ENCODE data around the gene ABTB2.

GRCh38 chr11:34278175-34278574 is 79.6 kb downstream of the ABTB2 start:
- no peak for TF ChIP-seq POLR2A (IDR thresholded peaks at IDR 0.05)
- TF ChIP-seq, protein P1, sequence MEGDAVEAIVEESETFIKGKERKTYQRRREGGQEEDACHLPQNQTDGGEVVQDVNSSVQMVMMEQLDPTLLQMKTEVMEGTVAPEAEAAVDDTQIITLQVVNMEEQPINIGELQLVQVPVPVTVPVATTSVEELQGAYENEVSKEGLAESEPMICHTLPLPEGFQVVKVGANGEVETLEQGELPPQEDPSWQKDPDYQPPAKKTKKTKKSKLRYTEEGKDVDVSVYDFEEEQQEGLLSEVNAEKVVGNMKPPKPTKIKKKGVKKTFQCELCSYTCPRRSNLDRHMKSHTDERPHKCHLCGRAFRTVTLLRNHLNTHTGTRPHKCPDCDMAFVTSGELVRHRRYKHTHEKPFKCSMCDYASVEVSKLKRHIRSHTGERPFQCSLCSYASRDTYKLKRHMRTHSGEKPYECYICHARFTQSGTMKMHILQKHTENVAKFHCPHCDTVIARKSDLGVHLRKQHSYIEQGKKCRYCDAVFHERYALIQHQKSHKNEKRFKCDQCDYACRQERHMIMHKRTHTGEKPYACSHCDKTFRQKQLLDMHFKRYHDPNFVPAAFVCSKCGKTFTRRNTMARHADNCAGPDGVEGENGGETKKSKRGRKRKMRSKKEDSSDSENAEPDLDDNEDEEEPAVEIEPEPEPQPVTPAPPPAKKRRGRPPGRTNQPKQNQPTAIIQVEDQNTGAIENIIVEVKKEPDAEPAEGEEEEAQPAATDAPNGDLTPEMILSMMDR (IDR thresholded peaks at IDR 0.05) = no peak

Measured in esophagus squamous epithelium (tissue), 4 donors.